Keratinocyte (primary cell): Measurements from ENCODE around the gene MTCH1. TPM values are rescaled to one million over a fixed set of nuclear protein-coding genes. Genes with fewer than 3 reads are reported as not detected.

Source experiments
- DNase-seq: peaks from one replicate; pipeline ENCODE4 v3.0.0-alpha.2; 2011; ENCODE audit warnings: low read depth, missing footprints, low spot score
- FAIRE-seq: peaks from 2 replicates; lab custom pipeline; 2011; peaks lifted over from hg19 to GRCh38; lab: Jason Lieb, UNC
- H2AFZ ChIP-seq: 2 replicates; pipeline ENCODE4 v1.6.0; 2012; ENCODE audit warnings: low read length, control low read depth, inconsistent platforms; ENCODE audit not compliant: control insufficient read depth
- H3K27ac ChIP-seq: 2 replicates; pipeline ENCODE4 v1.5.1; 2011; ENCODE audit warnings: low read length; ENCODE audit not compliant: control insufficient read depth, insufficient read depth
- H3K27me3 ChIP-seq: 3 replicates; pipeline ENCODE4 v1.6.0; 2011; ENCODE audit warnings: low read length; ENCODE audit not compliant: control insufficient read depth, insufficient read depth; ENCODE audit errors: extremely low read depth
- H3K36me3 ChIP-seq, 2 experiments: 2 replicates in 1 of 2; 3 replicates in 1 of 2; pipeline ENCODE4 v1.5.1; 2011; ENCODE audit warnings: low read length in 2 of 2, mild to moderate bottlenecking in 1 of 2; ENCODE audit not compliant: control insufficient read depth in 2 of 2, insufficient read depth in 2 of 2; ENCODE audit errors: extremely low read depth in 1 of 2
- H3K4me1 ChIP-seq: 3 replicates; pipeline ENCODE4 v1.5.1; 2011; ENCODE audit warnings: low read length; ENCODE audit not compliant: control insufficient read depth, insufficient read depth; ENCODE audit errors: extremely low read depth
- H3K4me2 ChIP-seq: 3 replicates; pipeline ENCODE4 v1.6.0; 2011; ENCODE audit warnings: low read depth, low read length; ENCODE audit not compliant: control insufficient read depth, insufficient read depth; ENCODE audit errors: extremely low read depth
- H3K4me3 ChIP-seq, 3 experiments: fragments of 200-600 bp in 1 of 3; sonication (generic) in 1 of 3; 2 replicates in 2 of 3; 3 replicates in 1 of 3; pipeline ENCODE4 v1.5.1; 2011 to 2016; ENCODE audit warnings: low read length in 3 of 3, mild to moderate bottlenecking in 3 of 3, control low read depth in 2 of 3, inconsistent platforms in 1 of 3, low read depth in 1 of 3, mixed read lengths in 1 of 3, mixed run types in 1 of 3, moderate library complexity in 1 of 3; ENCODE audit not compliant: control insufficient read depth in 2 of 3, insufficient read depth in 2 of 3; ENCODE audit errors: extremely low read depth in 1 of 3
- H3K79me2 ChIP-seq: 2 replicates; pipeline ENCODE4 v1.6.0; 2012; ENCODE audit warnings: low read length; ENCODE audit not compliant: control insufficient read depth, insufficient read depth
- H3K9ac ChIP-seq: 3 replicates; pipeline ENCODE4 v1.6.0; 2011; ENCODE audit warnings: low read length; ENCODE audit not compliant: control insufficient read depth, insufficient read depth; ENCODE audit errors: extremely low read depth
- H3K9me1 ChIP-seq: 3 replicates; pipeline ENCODE4 v1.6.0; 2011; ENCODE audit warnings: low read length; ENCODE audit not compliant: control insufficient read depth, insufficient read depth; ENCODE audit errors: extremely low read depth
- H3K9me3 ChIP-seq: 2 replicates; pipeline ENCODE4 v1.5.1; 2012; ENCODE audit warnings: low read depth, low read length; ENCODE audit not compliant: control insufficient read depth
- H4K20me1 ChIP-seq: 3 replicates; pipeline ENCODE4 v1.6.0; 2011; ENCODE audit warnings: low read length; ENCODE audit not compliant: control insufficient read depth, insufficient read depth; ENCODE audit errors: extremely low read depth
- EZH2 ChIP-seq: IDR thresholded peaks from one replicate; pipeline ENCODE4 v1.6.1; 2012; ENCODE audit warnings: inconsistent platforms, mild to moderate bottlenecking, low read length, moderate library complexity
- dilution Hi-C: fragments of 300-500 bp; cut with MboI; formaldehyde crosslinking; loops from one replicate; pipeline ENCODE4 v1.7.0; 2020; ENCODE audit warnings: low sequenced_read_pairs; ENCODE audit not compliant: extremely low pct_ligation_motif_present
- polyA plus RNA-seq, 5 experiments: library from polyadenylated mRNA; depleted of rRNA in 3 of 5; stranded (reverse) in 3 of 5; stranded (forward) in 1 of 5; unstranded in 1 of 5; fragments of >200 nt; gene quantifications; 1 replicate in 1 of 5; 2 replicates in 3 of 5; 3 replicates in 1 of 5; pipeline versions ENCODE4 v1.2.1 to v1.2.3, GENCODE V29; 2011 to 2012; ENCODE audit warnings: missing spikeins in 2 of 5, low read depth in 1 of 5, low replicate concordance in 1 of 5
- TF ChIP-seq, protein P1 (sequence below), 3 experiments: IDR thresholded peaks in 1 of 3; conservative IDR thresholded peaks in 1 of 3; optimal IDR thresholded peaks in 1 of 3; 2 replicates in 2 of 3; 3 replicates in 1 of 3; pipeline versions ENCODE3 to v1.5.1; 2011; ENCODE audit warnings: low read length in 3 of 3, mild to moderate bottlenecking in 3 of 3, moderate library complexity in 2 of 3, control low read depth in 1 of 3, inconsistent platforms in 1 of 3; ENCODE audit not compliant: insufficient read depth in 2 of 3; ENCODE audit errors: extremely low read depth in 1 of 3

MTCH1 gene
- polyA plus RNA-seq, 1 donor (not counting 4 experiments of a cell fraction or from before 2014, with no cell fraction given): 88.8 TPM

DNA sequence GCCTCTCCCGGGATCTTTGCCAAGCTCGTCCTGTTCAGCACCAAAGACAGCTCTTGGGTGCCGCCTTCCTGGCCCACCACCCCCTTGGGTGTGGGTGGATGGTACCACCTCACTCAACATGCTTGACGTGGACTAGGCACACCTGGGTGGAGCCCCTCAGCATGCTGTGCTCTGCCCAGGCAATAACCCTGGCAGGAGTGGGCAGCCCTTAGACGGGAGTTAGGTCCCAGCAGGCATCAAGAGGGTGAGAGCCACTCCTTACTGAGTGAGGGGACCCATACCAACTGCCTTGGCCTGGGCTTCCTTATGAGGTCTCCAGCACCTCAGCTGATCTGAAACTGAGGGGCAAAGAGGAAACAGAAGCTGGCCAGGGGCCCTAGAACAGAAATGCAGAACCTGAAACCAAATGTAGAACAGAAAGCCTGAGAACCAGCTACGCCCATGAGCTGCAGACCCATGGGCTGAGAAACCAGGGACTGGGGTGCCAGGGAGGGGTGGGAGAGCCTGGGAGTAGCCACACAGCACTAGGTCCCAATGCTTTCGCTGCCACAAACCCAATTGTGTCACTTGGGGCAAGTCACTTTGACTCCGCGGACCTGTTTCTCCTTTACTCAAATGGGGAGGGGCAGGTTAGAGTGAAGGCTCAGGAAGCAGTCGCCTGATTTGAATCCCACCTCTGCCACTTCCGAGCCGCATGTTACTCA, 21.5 kb upstream of the MTCH1 start:
- TF ChIP-seq EZH2: no peak
- TF ChIP-seq, protein P1, sequence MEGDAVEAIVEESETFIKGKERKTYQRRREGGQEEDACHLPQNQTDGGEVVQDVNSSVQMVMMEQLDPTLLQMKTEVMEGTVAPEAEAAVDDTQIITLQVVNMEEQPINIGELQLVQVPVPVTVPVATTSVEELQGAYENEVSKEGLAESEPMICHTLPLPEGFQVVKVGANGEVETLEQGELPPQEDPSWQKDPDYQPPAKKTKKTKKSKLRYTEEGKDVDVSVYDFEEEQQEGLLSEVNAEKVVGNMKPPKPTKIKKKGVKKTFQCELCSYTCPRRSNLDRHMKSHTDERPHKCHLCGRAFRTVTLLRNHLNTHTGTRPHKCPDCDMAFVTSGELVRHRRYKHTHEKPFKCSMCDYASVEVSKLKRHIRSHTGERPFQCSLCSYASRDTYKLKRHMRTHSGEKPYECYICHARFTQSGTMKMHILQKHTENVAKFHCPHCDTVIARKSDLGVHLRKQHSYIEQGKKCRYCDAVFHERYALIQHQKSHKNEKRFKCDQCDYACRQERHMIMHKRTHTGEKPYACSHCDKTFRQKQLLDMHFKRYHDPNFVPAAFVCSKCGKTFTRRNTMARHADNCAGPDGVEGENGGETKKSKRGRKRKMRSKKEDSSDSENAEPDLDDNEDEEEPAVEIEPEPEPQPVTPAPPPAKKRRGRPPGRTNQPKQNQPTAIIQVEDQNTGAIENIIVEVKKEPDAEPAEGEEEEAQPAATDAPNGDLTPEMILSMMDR (optimal IDR thresholded peaks at IDR 0.05 in 1 of 3, IDR thresholded peaks at IDR 0.05 in 1 of 3, conservative IDR thresholded peaks at IDR 0.05 in 1 of 3; ENCODE audit: extremely low read depth in 1 of 3, insufficient read depth in 2 of 3, low read length in 3 of 3): no peak
- Histone ChIP-seq H4K20me1 (no peaks in the 10 kb centered on the region), H3K9me1 (no peaks in the 10 kb centered on the region), H3K27ac (no peak overlapping the region), H3K9ac (no peak overlapping the region), H3K4me2 (no peak overlapping the region), H3K79me2 (no peaks in the 10 kb centered on the region), H3K9me3 (no peaks in the 10 kb centered on the region), H2AFZ (no peak overlapping the region), H3K36me3 (no peaks in the 10 kb centered on the region), H3K4me3 (no peak overlapping the region), H3K4me1 (peaks cover 6% of the 10 kb centered on the region), H3K27me3 (peaks cover 12% of the 10 kb centered on the region)
- DNase-seq (no peak), FAIRE-seq (no peak)
- dilution Hi-C loops: no loop called here

DNA sequence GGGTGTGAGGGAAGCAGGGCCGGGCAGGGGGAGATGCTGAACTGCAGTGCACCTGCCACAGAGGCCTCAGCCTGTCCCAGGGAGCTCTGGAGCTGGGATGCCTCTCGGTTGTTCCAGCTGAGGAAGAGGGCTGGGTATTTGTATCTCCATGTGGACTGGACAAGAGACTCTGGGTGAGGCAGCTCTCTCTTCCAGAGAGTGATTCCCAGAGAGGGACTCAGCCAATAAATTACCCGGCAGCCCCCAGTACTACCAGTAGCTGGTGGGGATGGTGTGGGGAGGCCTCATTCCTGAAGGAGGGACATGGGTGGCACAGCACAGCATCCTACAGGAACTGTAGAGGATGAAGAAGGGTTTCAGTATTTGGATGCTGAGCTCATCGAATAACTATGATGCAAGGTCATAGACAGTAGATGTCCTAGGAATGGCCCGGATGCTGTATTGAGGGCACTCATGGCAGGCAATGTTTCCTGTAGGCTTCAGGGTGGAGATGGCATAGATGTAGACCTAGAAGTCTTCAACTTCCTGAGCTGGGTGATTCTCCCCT, 20.9 kb upstream of the MTCH1 start:
- FAIRE-seq (no peak), DNase-seq (no peak)
- Histone ChIP-seq H3K4me3 (no peak overlapping the region), H3K9ac (no peak overlapping the region), H3K36me3 (no peaks in the 10 kb centered on the region), H3K4me2 (no peak overlapping the region), H3K4me1 (peaks cover 6% of the 10 kb centered on the region), H3K27ac (no peak overlapping the region), H2AFZ (no peak overlapping the region), H3K27me3 (peaks cover 18% of the 10 kb centered on the region), H3K9me1 (no peaks in the 10 kb centered on the region), H4K20me1 (no peaks in the 10 kb centered on the region), H3K79me2 (no peaks in the 10 kb centered on the region), H3K9me3 (no peaks in the 10 kb centered on the region)
- no peak for TF ChIP-seq EZH2
- dilution Hi-C loops: no loop called here
